Suprapubic skin (tissue), 3 donors: ENCODE measurements around the gene TANGO2.

Experiments
- EP300 ChIP-seq: sonication (generic); formaldehyde crosslinking; IDR thresholded peaks from one replicate; pipeline ENCODE4 v1.6.1; 2017; ENCODE audit warnings: antibody characterized with exemption
- TF ChIP-seq, protein P1 (sequence below), 2 donors: fragments of 200-600 bp in 1 of 2; fragments of 450-650 bp in 1 of 2; sonication (generic) in 1 of 2; IDR thresholded peaks; one replicate each; pipeline ENCODE4 v1.5.1; 2016 to 2019; ENCODE audit warnings: antibody characterized with exemption in 2 of 2, mild to moderate bottlenecking in 1 of 2, moderate library complexity in 1 of 2

GRCh38 chr22:20076627-20077172 lies 55.8 kb downstream of the TANGO2 start:
- TF ChIP-seq, protein P1, sequence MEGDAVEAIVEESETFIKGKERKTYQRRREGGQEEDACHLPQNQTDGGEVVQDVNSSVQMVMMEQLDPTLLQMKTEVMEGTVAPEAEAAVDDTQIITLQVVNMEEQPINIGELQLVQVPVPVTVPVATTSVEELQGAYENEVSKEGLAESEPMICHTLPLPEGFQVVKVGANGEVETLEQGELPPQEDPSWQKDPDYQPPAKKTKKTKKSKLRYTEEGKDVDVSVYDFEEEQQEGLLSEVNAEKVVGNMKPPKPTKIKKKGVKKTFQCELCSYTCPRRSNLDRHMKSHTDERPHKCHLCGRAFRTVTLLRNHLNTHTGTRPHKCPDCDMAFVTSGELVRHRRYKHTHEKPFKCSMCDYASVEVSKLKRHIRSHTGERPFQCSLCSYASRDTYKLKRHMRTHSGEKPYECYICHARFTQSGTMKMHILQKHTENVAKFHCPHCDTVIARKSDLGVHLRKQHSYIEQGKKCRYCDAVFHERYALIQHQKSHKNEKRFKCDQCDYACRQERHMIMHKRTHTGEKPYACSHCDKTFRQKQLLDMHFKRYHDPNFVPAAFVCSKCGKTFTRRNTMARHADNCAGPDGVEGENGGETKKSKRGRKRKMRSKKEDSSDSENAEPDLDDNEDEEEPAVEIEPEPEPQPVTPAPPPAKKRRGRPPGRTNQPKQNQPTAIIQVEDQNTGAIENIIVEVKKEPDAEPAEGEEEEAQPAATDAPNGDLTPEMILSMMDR (IDR thresholded peaks at IDR 0.05), result no peak
- no peak for TF ChIP-seq EP300
